Keratinocyte (primary cell): ENCODE measurements around the gene HAT1.

Experiments
- CTCF ChIP-seq, 3 experiments: IDR thresholded peaks in 1 of 3; conservative IDR thresholded peaks in 1 of 3; optimal IDR thresholded peaks in 1 of 3; 2 replicates in 2 of 3; 3 replicates in 1 of 3; pipeline versions ENCODE3 to v1.5.1; 2011; ENCODE audit warnings: low read length in 3 of 3, mild to moderate bottlenecking in 3 of 3, moderate library complexity in 2 of 3, control low read depth in 1 of 3, inconsistent platforms in 1 of 3; ENCODE audit not compliant: insufficient read depth in 2 of 3; ENCODE audit errors: extremely low read depth in 1 of 3
- EZH2 ChIP-seq: IDR thresholded peaks from one replicate; pipeline ENCODE4 v1.6.1; 2012; ENCODE audit warnings: inconsistent platforms, mild to moderate bottlenecking, low read length, moderate library complexity

GRCh38 chr2:172031536-172031935 lies 109.3 kb downstream of the HAT1 start:
- TF ChIP-seq EZH2 (no peak), CTCF (optimal IDR thresholded peaks at IDR 0.05 in 1 of 3, IDR thresholded peaks at IDR 0.05 in 1 of 3, conservative IDR thresholded peaks at IDR 0.05 in 1 of 3; ENCODE audit: extremely low read depth in 1 of 3, insufficient read depth in 2 of 3, low read length in 3 of 3) (no peak)
